Body of pancreas (tissue), 4 donors: ENCODE measurements around the gene BMPR2. TPM values are rescaled to one million over a fixed set of nuclear protein-coding genes. Genes with fewer than 3 reads are reported as not detected.

Source experiments
- ATAC-seq: fragments of 150-250 bp; one replicate; pipeline ENCODE4 v1.9.1; 2016
- DNase-seq, 4 donors: peaks; one replicate each; pipeline ENCODE4 v3.0.0-alpha.2; 2019
- H3K27ac ChIP-seq, 4 donors: fragments of 200-600 bp; sonication (generic); 1 replicate in 3 of 4; 2 replicates in 1 of 4; pipeline versions ENCODE4 v1.5.1 to v1.6.1; 2016 to 2019; ENCODE audit warnings: mild to moderate bottlenecking in 1 of 4, mixed read lengths in 1 of 4, moderate library complexity in 1 of 4
- H3K27me3 ChIP-seq, 2 donors: fragments of 200-600 bp; sonication (generic); one replicate each; pipeline ENCODE4 v1.6.0; 2016; ENCODE audit warnings: mild to moderate bottlenecking in 1 of 2
- H3K36me3 ChIP-seq, 2 donors: fragments of 200-600 bp; sonication (generic); replicated peaks in 1 of 2; 2 replicates each; pipeline ENCODE4 v1.5.1; 2016; ENCODE audit warnings: low read depth in 2 of 2; ENCODE audit not compliant: insufficient read depth in 1 of 2
- H3K4me1 ChIP-seq: fragments of 200-600 bp; sonication (generic); one replicate; pipeline ENCODE4 v1.6.0; 2016
- H3K4me3 ChIP-seq, 2 donors: fragments of 200-600 bp; sonication (generic); 1 replicate in 1 of 2; 2 replicates in 1 of 2; pipeline ENCODE4 v1.5.1; 2016 to 2019
- H3K9me3 ChIP-seq, 3 donors: fragments of 200-600 bp; sonication (generic); 1 replicate in 2 of 3; 2 replicates in 1 of 3; pipeline ENCODE4 v1.5.1; 2016
- CTCF ChIP-seq, 7 experiments: fragments of 450-650 bp in 4 of 7; fragments of 200-600 bp in 3 of 7; sonication (generic) in 3 of 7; IDR thresholded peaks; one replicate each; pipeline ENCODE4 v1.5.1; 2016 to 2019; ENCODE audit warnings: antibody characterized with exemption in 7 of 7
- POLR2A ChIP-seq, 3 donors: fragments of 450-650 bp; IDR thresholded peaks; one replicate each; pipeline ENCODE4 v1.6.1; 2016; ENCODE audit warnings: antibody characterized with exemption in 3 of 3, mild to moderate bottlenecking in 2 of 3
- WGBS, 2 donors: methylation state at CpG; one replicate each; pipeline ENCODE4 v1.1.5; 2017; 5-methylcytosine and 5-hydroxymethylcytosine counted together
- intact Hi-C: fragments of 100-400 bp; cut with DNase I; formaldehyde crosslinking; loops from one replicate; pipeline ENCODE4 v1.15.1; 2023
- total RNA-seq, 2 donors: library from RNA; depleted of rRNA; stranded (reverse); fragments of >200 nt; gene quantifications; one replicate each; pipeline ENCODE4 v1.1.0, GENCODE V29; 2016

The BMPR2 gene
- total RNA-seq, 2 donors from 2014 or later: 13.7 to 26.7 TPM

- H3K27ac ChIP-seq: no peak overlapping the region
- intact Hi-C loops: no loop called here
- TF ChIP-seq POLR2A (IDR thresholded peaks at IDR 0.05) (no peak), CTCF (IDR thresholded peaks at IDR 0.05) (no peak)
- 88 to 90% methylated on average over 2 of the region's 2 CpGs for WGBS, 2 donors
- no peak for ATAC-seq
- H3K9me3 ChIP-seq: no peaks in the 10 kb centered on the region
- DNase-seq: no peak
- H3K27me3 ChIP-seq: no peaks in the 10 kb centered on the region
- no peaks in the 10 kb centered on the region for H3K36me3 ChIP-seq
- no peak overlapping the region for H3K4me3 ChIP-seq
- H3K4me1 ChIP-seq: no peaks in the 10 kb centered on the region
Observed at GRCh38 chr2:202508686-202509085, 132.6 kb downstream of the BMPR2 start.

GRCh38 chr2:202510911-202511310 is 134.8 kb downstream of the BMPR2 start:
- no peaks in the 10 kb centered on the region for H3K4me1 ChIP-seq
- no peaks in the 10 kb centered on the region for H3K27me3 ChIP-seq
- no peak for TF ChIP-seq CTCF (IDR thresholded peaks at IDR 0.05)
- DNase-seq: no peak
- WGBS, 2 donors: 85 to 88% methylated on average over 3 of the region's 3 CpGs
- peaks cover 0 to 3% of the 10 kb centered on the region in 2 donors for H3K36me3 ChIP-seq
- H3K9me3 ChIP-seq: no peaks in the 10 kb centered on the region
- no peak for ATAC-seq
- intact Hi-C loops: no loop called here
- no peak overlapping the region for H3K27ac ChIP-seq
- no peak overlapping the region for H3K4me3 ChIP-seq

GRCh38 chr2:202512176-202512575 is 136.0 kb downstream of the BMPR2 start:
- Histone ChIP-seq H3K27ac (no peak overlapping the region), H3K4me3 (no peak overlapping the region), H3K27me3 (no peaks in the 10 kb centered on the region), H3K4me1 (no peaks in the 10 kb centered on the region), H3K9me3 (no peaks in the 10 kb centered on the region), H3K36me3 (peaks cover 0 to 3% of the 10 kb centered on the region in 2 donors)
- 78 to 84% methylated on average over 2 of the region's 2 CpGs for WGBS, 2 donors
- TF ChIP-seq POLR2A (IDR thresholded peaks at IDR 0.05): no peak
- TF ChIP-seq CTCF (IDR thresholded peaks at IDR 0.05): no peak
- DNase-seq: no peak
- intact Hi-C loops: no loop called here
- no peak for ATAC-seq

GRCh38 chr2:202514732-202515131 is 138.6 kb downstream of the BMPR2 start:
- intact Hi-C loops: no loop called here
- DNase-seq: no peak
- no peak overlapping the region for H3K27ac ChIP-seq
- no peaks in the 10 kb centered on the region for H3K9me3 ChIP-seq
- H3K4me1 ChIP-seq: no peaks in the 10 kb centered on the region
- TF ChIP-seq CTCF (IDR thresholded peaks at IDR 0.05) (no peak), POLR2A (IDR thresholded peaks at IDR 0.05) (no peak)
- H3K36me3 ChIP-seq: peaks cover 0 to 5% of the 10 kb centered on the region in 2 donors
- no peak for ATAC-seq
- H3K4me3 ChIP-seq: no peak overlapping the region
- 89 to 96% methylated on average over 3 of the region's 3 CpGs for WGBS, 2 donors
- H3K27me3 ChIP-seq: no peaks in the 10 kb centered on the region

- intact Hi-C loops: no loop called here
- H3K27ac ChIP-seq: no peak overlapping the region
- no peak overlapping the region for H3K4me3 ChIP-seq
- ATAC-seq: no peak
- no peaks in the 10 kb centered on the region for H3K27me3 ChIP-seq
- H3K9me3 ChIP-seq: no peaks in the 10 kb centered on the region
- 94 to 96% methylated on average over 1 of the region's 1 CpG for WGBS, 2 donors
- no peaks in the 10 kb centered on the region for H3K4me1 ChIP-seq
- DNase-seq: no peak
- peaks cover 0 to 8% of the 10 kb centered on the region in 2 donors for H3K36me3 ChIP-seq
- no peak for TF ChIP-seq POLR2A (IDR thresholded peaks at IDR 0.05)
- no peak for TF ChIP-seq CTCF (IDR thresholded peaks at IDR 0.05)
Observed at GRCh38 chr2:202519453-202519852, 143.3 kb downstream of the BMPR2 start.
